ENCODE data around the gene ELANE. TPM values are rescaled to one million over a fixed set of nuclear protein-coding genes. Genes with fewer than 3 reads are reported as not detected.

The ELANE gene
- total RNA-seq, 1 donor, result 0.09 TPM

DNA sequence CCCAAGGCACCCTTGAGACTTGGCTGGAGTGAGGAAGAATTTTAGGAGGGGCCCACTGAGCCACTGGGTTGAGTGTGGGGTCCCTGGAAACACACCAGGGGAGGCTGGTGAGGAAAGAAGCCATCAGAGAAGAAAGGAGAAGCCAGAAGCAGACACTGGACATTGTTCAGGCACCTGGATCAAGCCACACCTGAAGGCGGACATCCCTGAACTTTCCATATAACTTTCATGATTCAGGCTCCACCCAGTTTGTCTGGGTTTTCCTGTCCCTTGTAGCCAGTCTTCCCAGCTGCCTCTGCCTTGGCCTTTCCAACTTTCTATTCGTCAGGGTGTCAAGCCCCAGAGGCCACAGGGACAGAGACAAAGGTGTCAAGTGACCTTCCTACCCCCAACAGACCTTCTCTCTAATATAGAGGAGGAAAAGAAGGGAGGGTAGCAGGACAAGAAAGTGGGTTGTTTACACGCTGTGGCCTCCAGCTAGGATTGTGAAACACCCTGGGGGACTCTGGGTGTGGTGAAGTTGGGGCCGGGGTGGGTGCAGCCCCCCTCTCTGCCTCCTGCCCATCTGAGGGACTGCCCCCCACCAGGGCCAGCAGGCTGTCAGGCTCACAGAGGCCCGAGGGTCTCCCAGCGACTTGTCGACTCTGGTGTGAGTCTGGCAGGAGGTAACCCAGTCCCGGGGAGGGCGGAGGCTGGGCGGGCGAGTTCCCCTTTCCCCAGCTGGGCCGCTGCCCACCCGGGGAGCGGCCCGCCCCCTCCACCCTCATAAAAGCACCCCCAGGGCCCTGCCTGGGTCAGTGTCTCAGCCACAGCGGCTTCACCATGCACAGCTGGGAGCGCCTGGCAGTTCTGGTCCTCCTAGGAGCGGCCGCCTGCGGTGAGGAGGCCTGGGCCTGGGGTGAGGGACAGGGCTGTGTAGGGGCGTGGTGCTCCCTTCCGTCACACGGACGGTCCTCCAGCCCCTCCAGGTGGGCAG is 7.1 kb downstream of the ELANE start, which contains the start of gene CFD:
Gene CFD, plus strand, starts transcription at position 797 of the 976 bp plus-strand sequence. Its CDS starts 26 bp downstream, at position 823.
- peak within 1 kb of the TSS; percentile 56 for H3K4me3 ChIP-seq (ENCODE audit: low read depth, low read length)
- DNase-seq (ENCODE audit: low read depth), result peak; percentile 24
- TF ChIP-seq, protein P1, sequence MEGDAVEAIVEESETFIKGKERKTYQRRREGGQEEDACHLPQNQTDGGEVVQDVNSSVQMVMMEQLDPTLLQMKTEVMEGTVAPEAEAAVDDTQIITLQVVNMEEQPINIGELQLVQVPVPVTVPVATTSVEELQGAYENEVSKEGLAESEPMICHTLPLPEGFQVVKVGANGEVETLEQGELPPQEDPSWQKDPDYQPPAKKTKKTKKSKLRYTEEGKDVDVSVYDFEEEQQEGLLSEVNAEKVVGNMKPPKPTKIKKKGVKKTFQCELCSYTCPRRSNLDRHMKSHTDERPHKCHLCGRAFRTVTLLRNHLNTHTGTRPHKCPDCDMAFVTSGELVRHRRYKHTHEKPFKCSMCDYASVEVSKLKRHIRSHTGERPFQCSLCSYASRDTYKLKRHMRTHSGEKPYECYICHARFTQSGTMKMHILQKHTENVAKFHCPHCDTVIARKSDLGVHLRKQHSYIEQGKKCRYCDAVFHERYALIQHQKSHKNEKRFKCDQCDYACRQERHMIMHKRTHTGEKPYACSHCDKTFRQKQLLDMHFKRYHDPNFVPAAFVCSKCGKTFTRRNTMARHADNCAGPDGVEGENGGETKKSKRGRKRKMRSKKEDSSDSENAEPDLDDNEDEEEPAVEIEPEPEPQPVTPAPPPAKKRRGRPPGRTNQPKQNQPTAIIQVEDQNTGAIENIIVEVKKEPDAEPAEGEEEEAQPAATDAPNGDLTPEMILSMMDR (IDR thresholded peaks at IDR 0.05; ENCODE audit: insufficient read depth, low read length), result no peak

DNA sequence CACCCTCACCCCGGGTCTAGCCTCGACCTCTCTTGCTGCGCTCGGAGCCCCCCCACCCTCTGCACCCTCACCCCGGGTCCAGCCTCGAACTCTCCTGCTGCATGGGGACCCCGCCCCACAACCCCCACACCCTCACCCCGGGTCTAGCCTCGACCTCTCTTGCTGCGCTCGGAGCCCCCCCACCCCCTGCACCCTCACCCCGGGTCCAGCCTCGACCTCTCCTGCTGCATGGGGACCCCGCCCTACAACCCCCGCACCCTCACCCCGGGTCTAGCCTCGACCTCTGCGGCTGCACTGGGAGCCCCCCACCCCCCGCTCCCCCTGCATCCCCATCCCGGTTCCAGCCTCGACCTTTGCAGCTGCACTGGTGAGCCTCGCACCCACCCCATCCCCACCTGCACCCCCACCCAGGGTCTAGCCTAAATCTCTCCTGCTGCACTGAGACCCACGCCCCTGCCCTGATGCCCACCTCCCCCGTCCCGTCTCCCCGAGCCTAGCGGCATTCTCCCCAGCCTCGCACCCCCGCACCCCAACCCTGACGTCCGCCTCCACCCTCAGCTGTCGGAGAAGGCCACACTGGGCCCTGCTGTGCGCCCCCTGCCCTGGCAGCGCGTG is 9.1 kb downstream of the ELANE start:
- DNase-seq (ENCODE audit: low read depth), result no peak
- TF ChIP-seq, protein P1 (IDR thresholded peaks at IDR 0.05; ENCODE audit: insufficient read depth, low read length), result no peak
- no peak overlapping the region for H3K4me3 ChIP-seq (ENCODE audit: low read depth, low read length)

DNA sequence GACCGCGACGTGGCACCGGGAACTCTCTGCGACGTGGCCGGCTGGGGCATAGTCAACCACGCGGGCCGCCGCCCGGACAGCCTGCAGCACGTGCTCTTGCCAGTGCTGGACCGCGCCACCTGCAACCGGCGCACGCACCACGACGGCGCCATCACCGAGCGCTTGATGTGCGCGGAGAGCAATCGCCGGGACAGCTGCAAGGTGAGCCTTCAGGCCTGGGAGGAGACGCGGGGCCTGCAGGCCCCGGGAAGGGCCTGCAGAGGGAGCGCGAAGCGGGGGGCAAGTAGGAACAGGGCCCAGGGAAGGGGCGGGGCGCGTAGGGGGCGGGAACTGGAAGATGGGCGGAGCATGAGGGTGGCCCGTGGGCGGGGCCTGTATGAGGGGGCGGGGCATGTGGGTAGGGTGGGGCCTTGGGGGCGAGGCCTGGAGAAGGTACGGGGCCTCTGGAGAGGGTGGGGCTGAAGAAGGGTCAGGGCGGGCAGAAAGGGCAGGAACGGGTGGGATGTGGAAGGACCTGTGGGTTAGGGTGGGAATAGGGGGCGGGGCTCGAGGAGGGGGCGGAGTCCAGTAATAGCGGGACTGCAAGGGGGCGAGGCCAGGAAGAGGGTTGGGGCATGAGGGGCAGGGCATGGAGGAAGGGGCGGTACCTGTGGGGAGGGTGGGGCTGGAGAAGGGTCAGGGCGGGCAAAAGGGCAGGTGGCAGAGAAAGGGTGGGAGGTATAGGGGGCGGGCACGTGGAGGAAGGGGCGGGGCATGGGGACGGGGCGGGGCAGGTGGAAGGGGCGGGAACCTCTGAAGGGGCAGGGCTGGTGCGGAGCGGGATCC is 9.9 kb downstream of the ELANE start:
- TF ChIP-seq, protein P1 (IDR thresholded peaks at IDR 0.05; ENCODE audit: insufficient read depth, low read length), result peak; percentile 15
- DNase-seq (ENCODE audit: low read depth), result no peak
- no peak overlapping the region for H3K4me3 ChIP-seq (ENCODE audit: low read depth, low read length)

DNA sequence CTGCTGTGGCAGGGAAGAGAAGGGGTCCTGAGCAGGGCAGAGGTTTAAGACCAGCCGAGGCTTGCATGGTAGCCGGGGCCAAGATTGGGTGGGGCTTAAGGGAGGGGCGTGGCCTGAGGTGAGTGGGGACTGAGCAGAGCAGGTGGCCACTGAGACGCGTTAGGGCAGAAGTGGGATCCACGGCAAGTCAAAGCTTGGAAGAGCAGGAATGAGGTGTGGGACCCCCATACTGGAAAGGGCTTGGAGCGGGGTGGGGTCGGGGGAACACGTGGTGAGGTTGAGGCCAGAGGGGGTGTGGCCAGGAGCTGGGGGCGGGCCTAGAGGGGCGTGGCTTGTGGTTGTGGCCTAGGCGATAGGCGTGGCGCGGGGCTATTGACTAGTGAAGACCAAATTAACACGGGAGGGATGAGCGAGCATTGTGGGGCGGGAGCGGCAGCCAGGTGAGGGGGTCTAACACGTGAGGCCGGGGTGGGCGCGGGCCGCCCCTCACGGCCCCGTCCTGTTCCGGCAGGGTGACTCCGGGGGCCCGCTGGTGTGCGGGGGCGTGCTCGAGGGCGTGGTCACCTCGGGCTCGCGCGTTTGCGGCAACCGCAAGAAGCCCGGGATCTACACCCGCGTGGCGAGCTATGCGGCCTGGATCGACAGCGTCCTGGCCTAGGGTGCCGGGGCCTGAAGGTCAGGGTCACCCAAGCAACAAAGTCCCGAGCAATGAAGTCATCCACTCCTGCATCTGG is 10.6 kb downstream of the ELANE start:
- DNase-seq (ENCODE audit: low read depth), result no peak
- TF ChIP-seq, protein P1 (IDR thresholded peaks at IDR 0.05; ENCODE audit: insufficient read depth, low read length), result no peak

DNA sequence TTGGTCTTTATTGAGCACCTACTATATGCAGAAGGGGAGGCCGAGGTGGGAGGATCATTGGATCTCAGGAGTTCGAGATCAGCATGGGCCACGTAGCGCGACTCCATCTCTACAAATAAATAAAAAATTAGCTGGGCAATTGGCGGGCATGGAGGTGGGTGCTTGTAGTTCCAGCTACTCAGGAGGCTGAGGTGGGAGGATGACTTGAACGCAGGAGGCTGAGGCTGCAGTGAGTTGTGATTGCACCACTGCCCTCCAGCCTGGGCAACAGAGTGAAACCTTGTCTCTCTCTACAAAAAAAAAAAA is 11.2 kb downstream of the ELANE start:
- no peak for DNase-seq (ENCODE audit: low read depth)
- TF ChIP-seq, protein P1 (IDR thresholded peaks at IDR 0.05; ENCODE audit: insufficient read depth, low read length), result no peak
- H3K4me3 ChIP-seq (ENCODE audit: low read depth, low read length), result no peak overlapping the region

More for the DNA sequence above, 10.6 kb downstream of the ELANE start:
- no peak overlapping the region for H3K4me3 ChIP-seq (ENCODE audit: low read depth, low read length)

DNA sequence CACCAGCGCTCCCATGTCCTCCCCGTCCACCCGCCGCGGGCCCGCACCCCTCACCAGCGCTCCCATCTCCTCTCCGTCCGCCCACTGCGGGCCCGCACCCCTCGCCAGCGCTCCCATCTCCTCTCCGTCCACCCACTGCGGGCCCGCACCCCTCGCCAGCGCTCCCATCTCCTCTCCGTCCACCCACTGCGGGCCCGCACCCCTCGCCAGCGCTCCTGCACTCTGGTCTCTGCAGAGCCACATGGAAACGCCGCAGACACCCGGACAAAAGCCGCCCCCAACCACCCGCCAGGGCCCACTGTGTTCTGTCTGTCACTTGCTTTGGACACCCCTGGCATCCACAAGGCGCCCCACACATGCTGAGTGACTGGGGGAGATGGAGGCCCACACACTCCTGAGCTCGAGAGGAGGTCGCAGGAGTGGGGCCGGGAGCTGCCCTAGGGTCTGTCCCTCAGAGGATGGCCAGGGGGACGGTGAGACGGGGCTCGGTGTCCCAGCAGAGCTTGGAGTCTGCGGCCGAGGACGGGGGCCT is 14.7 kb downstream of the ELANE start:
- H3K4me3 ChIP-seq (ENCODE audit: low read depth, low read length), result no peak overlapping the region
- no peak for DNase-seq (ENCODE audit: low read depth)
- TF ChIP-seq, protein P1 (IDR thresholded peaks at IDR 0.05; ENCODE audit: insufficient read depth, low read length), result no peak

Measured in fibroblast of the aortic adventitia (primary cell).